GM23338 (cell line): Measurements from ENCODE around the gene PDSS2.

Source experiments
- CREB1 ChIP-seq: fragments of 250-450 bp; sonication (Bioruptor Pico); IDR thresholded peaks from 2 replicates; pipeline ENCODE4 v1.5.0; 2020; ENCODE audit warnings: low read depth, mild to moderate bottlenecking, moderate library complexity
- EZH2 ChIP-seq: fragments of 200-600 bp; sonication (generic); IDR thresholded peaks from one replicate; pipeline ENCODE4 v1.8.0; 2017; ENCODE audit warnings: antibody characterized with exemption, mild to moderate bottlenecking, low read depth; ENCODE audit not compliant: unreplicated experiment
- EZH2phosphoT487 ChIP-seq: fragments of 200-600 bp; sonication (generic); IDR thresholded peaks from one replicate; pipeline ENCODE4 v1.8.1; 2018; ENCODE audit warnings: antibody characterized with exemption; ENCODE audit not compliant: unreplicated experiment
- JUNB ChIP-seq: IDR thresholded peaks from one replicate; pipeline ENCODE4 v1.6.1; 2016; ENCODE audit warnings: antibody characterized with exemption; ENCODE audit not compliant: unreplicated experiment
- NANOG ChIP-seq: IDR thresholded peaks from 2 replicates; pipeline ENCODE4 v1.6.1; 2016; ENCODE audit warnings: antibody characterized with exemption, borderline replicate concordance
- POLR2AphosphoS5 ChIP-seq: IDR thresholded peaks from 2 replicates; pipeline ENCODE4 v1.6.1; 2016; ENCODE audit warnings: antibody characterized with exemption, low read depth
- REST ChIP-seq: IDR thresholded peaks from one replicate; pipeline ENCODE4 v1.6.1; 2018; ENCODE audit warnings: antibody characterized with exemption; ENCODE audit not compliant: unreplicated experiment
- STAT1 ChIP-seq: IDR thresholded peaks from one replicate; pipeline ENCODE4 v1.6.1; 2016; ENCODE audit warnings: antibody characterized with exemption; ENCODE audit not compliant: unreplicated experiment
- ZNF114 ChIP-seq: fragments of 250-450 bp; sonication (Bioruptor Pico); IDR thresholded peaks from 2 replicates; pipeline ENCODE4 v1.5.0; 2020; ENCODE audit warnings: mild to moderate bottlenecking, moderate library complexity
- ZNF331 ChIP-seq: fragments of 250-450 bp; sonication (Bioruptor Pico); IDR thresholded peaks from 2 replicates; pipeline ENCODE4 v1.5.0; 2020; ENCODE audit warnings: low read depth, mild to moderate bottlenecking, moderate library complexity
- TF ChIP-seq, protein P1 (sequence below), 2 experiments: fragments of 200-600 bp in 1 of 2; sonication (generic) in 1 of 2; conservative IDR thresholded peaks; 2 replicates each; pipeline versions ENCODE4 v1.5.1 to v1.6.1; 2016 to 2017; ENCODE audit warnings: antibody characterized with exemption in 2 of 2, low read depth in 2 of 2, mild to moderate bottlenecking in 2 of 2, moderate library complexity in 1 of 2
- TF ChIP-seq, protein P2 (sequence below): fragments of 250-450 bp; sonication (Bioruptor Pico); IDR thresholded peaks from 2 replicates; pipeline ENCODE4 v1.5.0; 2020; ENCODE audit warnings: mild to moderate bottlenecking, moderate library complexity
- TF ChIP-seq, protein P3 (sequence below): IDR thresholded peaks from 2 replicates; pipeline ENCODE4 v1.6.1; 2016; ENCODE audit warnings: antibody characterized with exemption

DNA sequence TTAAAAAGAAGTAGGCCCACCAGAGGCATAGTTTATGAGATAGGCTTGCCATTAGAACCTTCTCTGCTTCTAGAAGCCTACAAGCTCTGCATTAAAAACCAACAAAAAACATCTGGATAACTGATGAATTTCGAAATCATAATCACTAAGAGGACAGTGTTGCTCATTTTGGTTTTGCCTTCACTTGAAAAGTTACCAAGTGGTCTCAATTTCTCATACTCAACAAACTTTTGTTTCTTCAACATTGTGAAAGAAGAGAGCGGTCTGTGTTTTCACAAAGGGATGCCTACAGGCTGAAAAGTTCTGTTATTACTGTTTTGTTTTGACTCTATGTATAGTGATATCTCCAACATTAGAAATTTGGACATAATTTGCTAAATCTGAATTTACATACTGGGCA lies 98.9 kb downstream of the PDSS2 start:
- TF ChIP-seq POLR2AphosphoS5 = no peak
- TF ChIP-seq, protein P1, sequence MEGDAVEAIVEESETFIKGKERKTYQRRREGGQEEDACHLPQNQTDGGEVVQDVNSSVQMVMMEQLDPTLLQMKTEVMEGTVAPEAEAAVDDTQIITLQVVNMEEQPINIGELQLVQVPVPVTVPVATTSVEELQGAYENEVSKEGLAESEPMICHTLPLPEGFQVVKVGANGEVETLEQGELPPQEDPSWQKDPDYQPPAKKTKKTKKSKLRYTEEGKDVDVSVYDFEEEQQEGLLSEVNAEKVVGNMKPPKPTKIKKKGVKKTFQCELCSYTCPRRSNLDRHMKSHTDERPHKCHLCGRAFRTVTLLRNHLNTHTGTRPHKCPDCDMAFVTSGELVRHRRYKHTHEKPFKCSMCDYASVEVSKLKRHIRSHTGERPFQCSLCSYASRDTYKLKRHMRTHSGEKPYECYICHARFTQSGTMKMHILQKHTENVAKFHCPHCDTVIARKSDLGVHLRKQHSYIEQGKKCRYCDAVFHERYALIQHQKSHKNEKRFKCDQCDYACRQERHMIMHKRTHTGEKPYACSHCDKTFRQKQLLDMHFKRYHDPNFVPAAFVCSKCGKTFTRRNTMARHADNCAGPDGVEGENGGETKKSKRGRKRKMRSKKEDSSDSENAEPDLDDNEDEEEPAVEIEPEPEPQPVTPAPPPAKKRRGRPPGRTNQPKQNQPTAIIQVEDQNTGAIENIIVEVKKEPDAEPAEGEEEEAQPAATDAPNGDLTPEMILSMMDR (conservative IDR thresholded peaks at IDR 0.05; ENCODE audit: low read depth in 2 of 2) = no peak
- TF ChIP-seq EZH2phosphoT487 = no peak
- TF ChIP-seq EZH2 = no peak
- no peak for TF ChIP-seq CREB1 (CRISPR knock-in tag)
- no peak for TF ChIP-seq REST
- TF ChIP-seq, protein P2, sequence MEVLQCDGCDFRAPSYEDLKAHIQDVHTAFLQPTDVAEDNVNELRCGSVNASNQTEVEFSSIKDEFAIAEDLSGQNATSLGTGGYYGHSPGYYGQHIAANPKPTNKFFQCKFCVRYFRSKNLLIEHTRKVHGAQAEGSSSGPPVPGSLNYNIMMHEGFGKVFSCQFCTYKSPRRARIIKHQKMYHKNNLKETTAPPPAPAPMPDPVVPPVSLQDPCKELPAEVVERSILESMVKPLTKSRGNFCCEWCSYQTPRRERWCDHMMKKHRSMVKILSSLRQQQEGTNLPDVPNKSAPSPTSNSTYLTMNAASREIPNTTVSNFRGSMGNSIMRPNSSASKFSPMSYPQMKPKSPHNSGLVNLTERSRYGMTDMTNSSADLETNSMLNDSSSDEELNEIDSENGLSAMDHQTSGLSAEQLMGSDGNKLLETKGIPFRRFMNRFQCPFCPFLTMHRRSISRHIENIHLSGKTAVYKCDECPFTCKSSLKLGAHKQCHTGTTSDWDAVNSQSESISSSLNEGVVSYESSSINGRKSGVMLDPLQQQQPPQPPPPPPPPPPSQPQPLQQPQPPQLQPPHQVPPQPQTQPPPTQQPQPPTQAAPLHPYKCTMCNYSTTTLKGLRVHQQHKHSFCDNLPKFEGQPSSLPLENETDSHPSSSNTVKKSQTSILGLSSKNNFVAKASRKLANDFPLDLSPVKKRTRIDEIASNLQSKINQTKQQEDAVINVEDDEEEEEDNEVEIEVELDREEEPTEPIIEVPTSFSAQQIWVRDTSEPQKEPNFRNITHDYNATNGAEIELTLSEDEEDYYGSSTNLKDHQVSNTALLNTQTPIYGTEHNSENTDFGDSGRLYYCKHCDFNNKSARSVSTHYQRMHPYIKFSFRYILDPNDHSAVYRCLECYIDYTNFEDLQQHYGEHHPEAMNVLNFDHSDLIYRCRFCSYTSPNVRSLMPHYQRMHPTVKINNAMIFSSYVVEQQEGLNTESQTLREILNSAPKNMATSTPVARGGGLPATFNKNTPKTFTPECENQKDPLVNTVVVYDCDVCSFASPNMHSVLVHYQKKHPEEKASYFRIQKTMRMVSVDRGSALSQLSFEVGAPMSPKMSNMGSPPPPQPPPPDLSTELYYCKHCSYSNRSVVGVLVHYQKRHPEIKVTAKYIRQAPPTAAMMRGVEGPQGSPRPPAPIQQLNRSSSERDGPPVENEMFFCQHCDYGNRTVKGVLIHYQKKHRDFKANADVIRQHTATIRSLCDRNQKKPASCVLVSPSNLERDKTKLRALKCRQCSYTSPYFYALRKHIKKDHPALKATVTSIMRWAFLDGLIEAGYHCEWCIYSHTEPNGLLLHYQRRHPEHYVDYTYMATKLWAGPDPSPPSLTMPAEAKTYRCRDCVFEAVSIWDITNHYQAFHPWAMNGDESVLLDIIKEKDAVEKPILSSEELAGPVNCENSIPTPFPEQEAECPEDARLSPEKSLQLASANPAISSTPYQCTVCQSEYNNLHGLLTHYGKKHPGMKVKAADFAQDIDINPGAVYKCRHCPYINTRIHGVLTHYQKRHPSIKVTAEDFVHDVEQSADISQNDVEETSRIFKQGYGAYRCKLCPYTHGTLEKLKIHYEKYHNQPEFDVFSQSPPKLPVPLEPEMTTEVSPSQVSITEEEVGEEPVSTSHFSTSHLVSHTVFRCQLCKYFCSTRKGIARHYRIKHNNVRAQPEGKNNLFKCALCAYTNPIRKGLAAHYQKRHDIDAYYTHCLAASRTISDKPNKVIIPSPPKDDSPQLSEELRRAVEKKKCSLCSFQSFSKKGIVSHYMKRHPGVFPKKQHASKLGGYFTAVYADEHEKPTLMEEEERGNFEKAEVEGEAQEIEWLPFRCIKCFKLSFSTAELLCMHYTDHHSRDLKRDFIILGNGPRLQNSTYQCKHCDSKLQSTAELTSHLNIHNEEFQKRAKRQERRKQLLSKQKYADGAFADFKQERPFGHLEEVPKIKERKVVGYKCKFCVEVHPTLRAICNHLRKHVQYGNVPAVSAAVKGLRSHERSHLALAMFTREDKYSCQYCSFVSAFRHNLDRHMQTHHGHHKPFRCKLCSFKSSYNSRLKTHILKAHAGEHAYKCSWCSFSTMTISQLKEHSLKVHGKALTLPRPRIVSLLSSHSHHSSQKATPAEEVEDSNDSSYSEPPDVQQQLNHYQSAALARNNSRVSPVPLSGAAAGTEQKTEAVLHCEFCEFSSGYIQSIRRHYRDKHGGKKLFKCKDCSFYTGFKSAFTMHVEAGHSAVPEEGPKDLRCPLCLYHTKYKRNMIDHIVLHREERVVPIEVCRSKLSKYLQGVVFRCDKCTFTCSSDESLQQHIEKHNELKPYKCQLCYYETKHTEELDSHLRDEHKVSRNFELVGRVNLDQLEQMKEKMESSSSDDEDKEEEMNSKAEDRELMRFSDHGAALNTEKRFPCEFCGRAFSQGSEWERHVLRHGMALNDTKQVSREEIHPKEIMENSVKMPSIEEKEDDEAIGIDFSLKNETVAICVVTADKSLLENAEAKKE (CRISPR knock-in tag) = no peak
- TF ChIP-seq ZNF114 (CRISPR knock-in tag) = no peak
- TF ChIP-seq JUNB = no peak
- TF ChIP-seq STAT1 = no peak
- TF ChIP-seq NANOG = no peak
- no peak for TF ChIP-seq ZNF331 (CRISPR knock-in tag)
- TF ChIP-seq, protein P3, sequence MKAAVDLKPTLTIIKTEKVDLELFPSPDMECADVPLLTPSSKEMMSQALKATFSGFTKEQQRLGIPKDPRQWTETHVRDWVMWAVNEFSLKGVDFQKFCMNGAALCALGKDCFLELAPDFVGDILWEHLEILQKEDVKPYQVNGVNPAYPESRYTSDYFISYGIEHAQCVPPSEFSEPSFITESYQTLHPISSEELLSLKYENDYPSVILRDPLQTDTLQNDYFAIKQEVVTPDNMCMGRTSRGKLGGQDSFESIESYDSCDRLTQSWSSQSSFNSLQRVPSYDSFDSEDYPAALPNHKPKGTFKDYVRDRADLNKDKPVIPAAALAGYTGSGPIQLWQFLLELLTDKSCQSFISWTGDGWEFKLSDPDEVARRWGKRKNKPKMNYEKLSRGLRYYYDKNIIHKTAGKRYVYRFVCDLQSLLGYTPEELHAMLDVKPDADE = no peak
